ENCODE results near the gene STIMATE. TPM values are rescaled to one million over a fixed set of nuclear protein-coding genes. Genes with fewer than 3 reads are reported as not detected.

Gene STIMATE
- total RNA-seq: 10 to 100 TPM; 15.9 to 25.7 (median 19.3) TPM

DNA sequence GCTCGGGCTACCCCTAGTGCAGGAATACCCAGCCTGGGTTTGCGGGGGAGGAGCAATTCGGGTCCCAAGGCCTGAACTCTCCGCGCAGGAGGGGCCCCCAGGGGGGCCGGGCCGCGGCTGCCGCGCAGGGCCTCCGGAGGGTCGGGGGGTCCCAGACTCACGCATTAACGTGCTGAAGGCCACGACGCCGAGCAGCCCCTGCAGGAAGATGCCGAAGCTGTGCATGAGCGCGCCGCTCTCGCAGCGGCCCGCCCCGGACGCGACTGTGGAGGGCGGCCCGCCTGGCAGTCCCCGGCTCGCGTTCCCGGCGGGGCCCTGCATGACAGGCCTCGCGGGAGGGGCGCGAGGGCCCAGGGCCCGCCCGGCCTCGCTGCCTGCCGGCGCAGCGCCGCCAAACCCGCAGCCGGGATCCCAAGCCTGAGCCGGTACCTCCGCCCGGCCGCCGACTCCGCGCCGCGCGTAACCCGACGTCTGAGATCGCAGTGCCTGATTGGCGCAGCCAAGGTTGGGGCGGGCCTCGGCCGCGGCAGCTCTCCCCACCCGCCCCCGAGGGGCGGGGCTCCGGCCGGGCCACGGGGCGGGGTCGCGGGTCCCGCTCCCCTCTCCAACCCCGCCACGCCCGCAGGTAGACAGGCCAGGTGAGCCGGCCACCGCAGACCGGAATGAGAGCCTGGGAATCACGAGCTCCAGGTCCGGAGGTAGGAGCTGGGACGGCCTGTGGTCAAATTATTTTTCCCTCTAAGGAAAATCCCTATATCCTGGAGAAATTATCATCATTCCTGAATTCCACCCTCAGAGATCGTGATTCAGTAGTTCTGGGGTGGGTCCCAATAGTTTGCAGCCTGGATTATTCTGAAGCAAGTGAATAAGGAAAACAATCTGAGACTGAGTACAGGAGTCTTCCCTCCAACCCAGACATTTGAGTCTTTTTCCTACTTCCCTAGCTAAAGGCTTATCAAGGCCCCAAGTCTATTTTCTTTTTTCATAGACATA lies at the start of gene STIMATE:
STIMATE (minus strand) TSS at position 419 of the 993 bp plus-strand sequence; CDS start at position 321, 98 bp downstream.
- no peak for TF ChIP-seq POLR2AphosphoS5 (IDR thresholded peaks at IDR 0.05)
- no peak for TF ChIP-seq EP300 (IDR thresholded peaks at IDR 0.05)
- TF ChIP-seq POLR2A (IDR thresholded peaks at IDR 0.05): peak in 1 of 2 donors; percentile 36
- TF ChIP-seq, protein P1, sequence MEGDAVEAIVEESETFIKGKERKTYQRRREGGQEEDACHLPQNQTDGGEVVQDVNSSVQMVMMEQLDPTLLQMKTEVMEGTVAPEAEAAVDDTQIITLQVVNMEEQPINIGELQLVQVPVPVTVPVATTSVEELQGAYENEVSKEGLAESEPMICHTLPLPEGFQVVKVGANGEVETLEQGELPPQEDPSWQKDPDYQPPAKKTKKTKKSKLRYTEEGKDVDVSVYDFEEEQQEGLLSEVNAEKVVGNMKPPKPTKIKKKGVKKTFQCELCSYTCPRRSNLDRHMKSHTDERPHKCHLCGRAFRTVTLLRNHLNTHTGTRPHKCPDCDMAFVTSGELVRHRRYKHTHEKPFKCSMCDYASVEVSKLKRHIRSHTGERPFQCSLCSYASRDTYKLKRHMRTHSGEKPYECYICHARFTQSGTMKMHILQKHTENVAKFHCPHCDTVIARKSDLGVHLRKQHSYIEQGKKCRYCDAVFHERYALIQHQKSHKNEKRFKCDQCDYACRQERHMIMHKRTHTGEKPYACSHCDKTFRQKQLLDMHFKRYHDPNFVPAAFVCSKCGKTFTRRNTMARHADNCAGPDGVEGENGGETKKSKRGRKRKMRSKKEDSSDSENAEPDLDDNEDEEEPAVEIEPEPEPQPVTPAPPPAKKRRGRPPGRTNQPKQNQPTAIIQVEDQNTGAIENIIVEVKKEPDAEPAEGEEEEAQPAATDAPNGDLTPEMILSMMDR (IDR thresholded peaks at IDR 0.05): no peak
- H3K27me3 ChIP-seq: no peaks in the 10 kb centered on the region
- no peaks in the 10 kb centered on the region for H3K36me3 ChIP-seq
- DNase-seq (ENCODE audit: low spot score in 2 of 2): peak; percentile 88 to 92
- no peaks in the 10 kb centered on the region for H3K9me3 ChIP-seq
- WGBS: 1% methylated on average over 15 of the region's 85 CpGs
- peak within 1 kb of the TSS; percentile 96 for H3K4me3 ChIP-seq
- peaks cover 48% of the 10 kb centered on the region for H3K4me1 ChIP-seq
- H3K27ac ChIP-seq: peak within 1 kb of the TSS; percentile 67

DNA sequence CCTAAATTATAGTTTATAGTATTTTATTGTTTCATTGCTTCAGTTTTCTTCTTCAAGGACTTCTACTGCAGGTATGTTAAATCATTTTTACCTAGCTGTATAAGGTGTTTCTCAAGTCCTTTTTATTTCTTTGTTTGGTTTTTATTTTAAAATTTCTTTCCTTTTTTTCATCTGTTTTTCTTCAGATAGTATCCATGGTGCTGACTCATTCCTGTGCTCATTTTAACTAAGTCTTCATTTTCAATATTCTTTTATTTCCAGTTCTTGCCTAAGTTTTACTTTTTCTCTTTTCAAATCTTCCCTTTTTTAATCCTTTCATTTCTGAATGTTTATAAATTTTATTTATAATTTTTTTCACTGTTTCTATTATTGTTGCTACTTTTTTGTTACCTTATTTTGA lies 42.3 kb upstream of the STIMATE start:
- TF ChIP-seq POLR2A (IDR thresholded peaks at IDR 0.05) (no peak), POLR2AphosphoS5 (IDR thresholded peaks at IDR 0.05) (no peak), EP300 (IDR thresholded peaks at IDR 0.05) (no peak)
- TF ChIP-seq, protein P1 (IDR thresholded peaks at IDR 0.05): no peak

DNA sequence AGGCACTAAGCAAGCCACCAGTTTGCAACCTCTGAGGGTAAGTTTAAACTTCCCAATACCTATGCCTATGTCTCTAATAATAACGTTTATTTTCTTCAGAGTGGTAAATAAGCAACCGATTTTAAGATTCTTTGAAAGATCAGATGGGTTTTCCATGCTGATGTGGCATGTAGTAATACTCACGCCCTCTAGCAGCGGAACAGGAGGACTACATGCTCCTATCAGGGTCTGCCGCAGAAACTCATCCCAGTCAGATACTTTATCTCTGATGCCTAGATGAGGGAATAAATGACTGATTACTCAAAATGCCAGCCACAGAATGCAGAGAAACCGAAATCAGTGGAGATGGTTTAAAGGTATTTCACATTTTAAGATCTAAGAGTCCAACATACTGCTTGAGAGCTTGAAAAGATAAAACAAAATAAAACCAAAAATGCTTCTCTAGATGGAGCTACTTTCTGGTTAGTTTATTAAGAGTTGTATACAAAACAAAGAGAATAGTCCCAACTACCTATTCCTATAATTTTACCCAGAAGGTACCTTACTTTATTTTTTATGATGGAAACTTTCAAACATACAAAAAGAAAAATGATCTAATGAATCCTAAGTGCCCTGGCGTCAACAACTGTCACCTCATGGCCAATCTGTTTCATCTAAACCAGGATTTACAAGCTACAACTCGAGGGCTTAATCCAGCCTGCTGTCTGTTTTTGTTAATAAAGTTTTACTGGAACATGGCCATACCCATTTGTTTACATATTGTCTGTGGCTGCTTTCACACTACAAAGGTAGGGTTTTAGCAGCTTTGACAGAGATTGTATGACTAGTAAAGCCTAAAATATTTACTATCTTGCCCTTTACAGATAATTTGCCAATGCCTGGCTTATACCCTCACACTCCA lies 37.5 kb upstream of the STIMATE start:
- Histone ChIP-seq H3K27me3 (no peaks in the 10 kb centered on the region), H3K4me1 (no peaks in the 10 kb centered on the region), H3K4me3 (no peak overlapping the region), H3K9me3 (no peaks in the 10 kb centered on the region), H3K27ac (no peak overlapping the region), H3K36me3 (peaks cover 2% of the 10 kb centered on the region)
- TF ChIP-seq POLR2AphosphoS5 (IDR thresholded peaks at IDR 0.05): no peak
- TF ChIP-seq, protein P1 (IDR thresholded peaks at IDR 0.05): peak; percentile 65 to 75
- no peak for DNase-seq (ENCODE audit: low spot score in 2 of 2)
- WGBS: 13% methylated on average over 8 of the region's 8 CpGs

More for the DNA sequence above, 42.3 kb upstream of the STIMATE start:
- Histone ChIP-seq H3K9me3 (no peaks in the 10 kb centered on the region), H3K27ac (no peak overlapping the region), H3K4me1 (no peaks in the 10 kb centered on the region), H3K36me3 (no peaks in the 10 kb centered on the region), H3K4me3 (no peak overlapping the region), H3K27me3 (no peaks in the 10 kb centered on the region)
- no peak for DNase-seq (ENCODE audit: low spot score in 2 of 2)

DNA sequence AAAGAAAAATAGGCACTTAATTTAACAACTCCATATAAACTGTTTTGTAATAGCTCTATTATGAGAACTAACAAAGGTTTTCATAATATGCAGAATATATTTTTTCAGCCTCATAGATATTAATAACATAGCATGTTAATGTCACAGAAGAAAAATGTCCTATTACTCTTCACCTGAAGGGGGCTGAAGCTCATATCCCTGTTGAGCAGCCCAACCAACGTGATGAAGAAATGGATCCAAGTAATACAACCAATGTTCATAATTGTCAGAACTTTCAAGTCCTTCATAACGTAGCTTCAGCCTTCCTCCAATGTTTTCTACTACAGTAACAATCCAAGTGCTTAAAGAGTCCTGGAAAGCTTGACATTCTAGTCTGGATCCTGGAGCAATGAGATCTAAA lies 34.5 kb upstream of the STIMATE start:
- Histone ChIP-seq H3K36me3 (peaks cover 9% of the 10 kb centered on the region), H3K9me3 (no peaks in the 10 kb centered on the region), H3K27ac (no peak overlapping the region), H3K4me3 (no peak overlapping the region), H3K27me3 (no peaks in the 10 kb centered on the region), H3K4me1 (no peaks in the 10 kb centered on the region)
- TF ChIP-seq POLR2AphosphoS5 (IDR thresholded peaks at IDR 0.05) (no peak), EP300 (IDR thresholded peaks at IDR 0.05) (no peak), POLR2A (IDR thresholded peaks at IDR 0.05) (no peak)
- TF ChIP-seq, protein P1 (IDR thresholded peaks at IDR 0.05): no peak
- no peak for DNase-seq (ENCODE audit: low spot score in 2 of 2)
- WGBS: 78% methylated on average over 2 of the region's 2 CpGs
